ENCODE data around the gene EIF3B.

DNA sequence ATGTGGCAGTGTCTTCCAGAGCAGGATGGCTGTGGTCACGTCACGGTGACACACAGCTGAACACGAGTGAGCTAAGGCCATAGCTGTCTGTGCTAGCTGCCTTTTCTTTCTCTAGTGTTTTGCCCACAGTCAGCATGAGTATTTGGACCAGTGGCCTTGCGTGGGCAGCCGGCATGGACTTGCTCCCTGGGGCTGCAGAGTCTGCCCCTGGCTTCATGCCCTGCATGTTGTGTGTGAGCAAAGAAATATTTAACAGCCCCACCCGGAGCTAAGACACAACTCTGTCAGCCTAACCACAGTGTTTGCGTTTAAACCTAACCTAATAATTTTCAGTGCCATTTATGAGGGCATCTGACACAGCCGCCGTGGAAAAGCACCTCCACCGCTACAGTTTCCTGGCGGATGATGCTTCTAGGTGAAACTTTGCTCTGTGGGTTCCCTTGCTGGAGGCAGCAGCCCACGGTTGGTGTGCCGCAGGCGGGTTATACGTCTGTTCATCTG, 63.4 kb downstream of the EIF3B start:
- TF ChIP-seq CTCF (IDR thresholded peaks at IDR 0.05; ENCODE audit: low read depth, low read length) (no peak), EZH2phosphoT487 (IDR thresholded peaks at IDR 0.05; ENCODE audit: low read depth) (no peak)
